HG02973 (cell line): ENCODE results near the gene AKAP13.

Source experiments
- ATAC-seq: cut with Tn5 transposase; IDR thresholded peaks from one replicate; pipeline ENCODE4 v1.9.1; 2021; ENCODE audit warnings: moderate library complexity; ENCODE audit not compliant: unreplicated experiment

The AKAP13 gene

GRCh38 chr15:85407421-85408269 lies 27.2 kb downstream of the AKAP13 start:
- ATAC-seq = peak; percentile 31

- peak; percentile 63 for ATAC-seq
These were observed 27.9 kb downstream of the AKAP13 start for GRCh38 chr15:85408270-85408746.

- ATAC-seq = no peak
These were observed 31.7 kb downstream of the AKAP13 start for GRCh38 chr15:85412066-85412465.

GRCh38 chr15:85412956-85413854 lies 32.8 kb downstream of the AKAP13 start:
- ATAC-seq = peak; percentile 95

- no peak for ATAC-seq
These were observed 33.6 kb downstream of the AKAP13 start for GRCh38 chr15:85414037-85414436.

- no peak for ATAC-seq
These were observed 34.1 kb downstream of the AKAP13 start for GRCh38 chr15:85414495-85414894.

GRCh38 chr15:85414991-85415390 lies 34.6 kb downstream of the AKAP13 start:
- ATAC-seq = no peak

- no peak for ATAC-seq
These were observed 35.4 kb downstream of the AKAP13 start for GRCh38 chr15:85415783-85416182.

GRCh38 chr15:85417276-85417675 lies 36.9 kb downstream of the AKAP13 start:
- no peak for ATAC-seq

- ATAC-seq = no peak
These were observed 38.8 kb downstream of the AKAP13 start for GRCh38 chr15:85419161-85419560.

- ATAC-seq = no peak
These were observed 40.9 kb downstream of the AKAP13 start for GRCh38 chr15:85421116-85421925.

GRCh38 chr15:85422607-85423006 lies 42.2 kb downstream of the AKAP13 start:
- no peak for ATAC-seq

GRCh38 chr15:85423256-85423655 lies 42.9 kb downstream of the AKAP13 start:
- ATAC-seq = no peak

- ATAC-seq = no peak
These were observed 43.8 kb downstream of the AKAP13 start for GRCh38 chr15:85424154-85424553.

- no peak for ATAC-seq
These were observed 46.1 kb downstream of the AKAP13 start for GRCh38 chr15:85426481-85426880.

GRCh38 chr15:85427286-85428028 lies 47.1 kb downstream of the AKAP13 start:
- ATAC-seq = no peak

- no peak for ATAC-seq
These were observed 49.1 kb downstream of the AKAP13 start for GRCh38 chr15:85429522-85429921.

- peak; percentile 99 for ATAC-seq
These were observed 50.2 kb downstream of the AKAP13 start for GRCh38 chr15:85430406-85431204.

- no peak for ATAC-seq
These were observed 59.6 kb downstream of the AKAP13 start for GRCh38 chr15:85439996-85440395.
